Heart right ventricle (tissue), 16 donors: Measurements from ENCODE around the gene SLC25A33. TPM values are rescaled to one million over a fixed set of nuclear protein-coding genes. Genes with fewer than 3 reads are reported as not detected.
A peak's percentile ranks its signal among the peaks of the same experiment; 100 is the strongest.

Source experiments
- ATAC-seq, 8 donors: fragments of 200-7000 bp; cut with Tn5 transposase; one replicate each; pipeline ENCODE4 v1.9.1; 2020; ENCODE audit warnings: mild to moderate bottlenecking in 8 of 8, moderate library complexity in 8 of 8, moderate number of reproducible peaks in 1 of 8
- DNase-seq, 2 donors: peaks; one replicate each; pipeline ENCODE4 v3.0.0-alpha.2; 2020
- H3K27ac ChIP-seq, 10 donors: fragments of 200-600 bp; sonication (generic) in 2 of 10; one replicate each; pipeline versions ENCODE4 v1.5.0 to v1.8.0; 2020 to 2022; ENCODE audit warnings: mild to moderate bottlenecking in 3 of 10
- H3K27me3 ChIP-seq, 7 donors: fragments of 200-600 bp; one replicate each; pipeline ENCODE4 v1.8.0; 2021 to 2022; ENCODE audit warnings: mild to moderate bottlenecking in 2 of 7
- H3K36me3 ChIP-seq, 9 donors: fragments of 200-600 bp; sonication (generic) in 1 of 9; one replicate each; pipeline versions ENCODE4 v1.5.0 to v1.8.0; 2020 to 2022; ENCODE audit warnings: mild to moderate bottlenecking in 2 of 9
- H3K4me1 ChIP-seq, 9 donors: fragments of 200-600 bp; sonication (generic) in 1 of 9; one replicate each; pipeline versions ENCODE4 v1.5.0 to v1.8.0; 2020 to 2022; ENCODE audit warnings: mild to moderate bottlenecking in 4 of 9
- H3K4me3 ChIP-seq, 10 donors: fragments of 200-600 bp; sonication (generic) in 2 of 10; one replicate each; pipeline versions ENCODE4 v1.5.0 to v1.8.0; 2020 to 2022; ENCODE audit warnings: mild to moderate bottlenecking in 7 of 10, moderate library complexity in 2 of 10
- H3K9me3 ChIP-seq, 11 donors: fragments of 200-600 bp in 10 of 11; sonication (generic) in 2 of 11; one replicate each; pipeline versions ENCODE4 v1.5.0 to v1.8.0; 2013 to 2022; ENCODE audit warnings: mild to moderate bottlenecking in 2 of 11, control low read depth in 1 of 11, moderate library complexity in 1 of 11
- CTCF ChIP-seq, 9 donors: fragments of 200-600 bp; sonication (generic) in 2 of 9; IDR thresholded peaks; one replicate each; pipeline versions ENCODE4 v1.5.0 to v1.8.0; 2021 to 2022; ENCODE audit warnings: antibody characterized with exemption in 9 of 9, mild to moderate bottlenecking in 5 of 9, moderate library complexity in 1 of 9
- WGBS, 2 donors: extraction: QIAGEN DNeasy Blood & Tissue Kit; methylation state at CpG; one replicate each; pipeline ENCODE4 v1.1.7; 2013; ENCODE audit warnings: inconsistent platforms in 1 of 2; 5-methylcytosine and 5-hydroxymethylcytosine counted together
- intact Hi-C, 10 donors: fragments of 100-400 bp; cut with DNase I; formaldehyde crosslinking; loops; one replicate each; pipeline versions ENCODE4 v1.11.1 to v1.14.2; 2022
- polyA plus RNA-seq, 2 donors: library from polyadenylated mRNA; stranded (reverse); fragments of 200-250 nt; gene quantifications; one replicate each; pipeline ENCODE4 v1.2.3, GENCODE V29; 2013
- total RNA-seq, 10 donors: library from RNA; stranded (reverse); fragmentation: NEBNext Ultra II Directional in 3 of 10; extraction: Animal tissue kit (Norgen Biotek cat#: 25700) in 3 of 10; gene quantifications; one replicate each; pipeline versions ENCODE4 v1.2.1 to v1.2.4, GENCODE V29; 2021 to 2023
- donor health status: Arrhythmogenic right ventricular cardiomyopathy.
- donor health status: ischemic (EF 13 %, LVEDD 7.1; RV severe dilation, severe dysfunction).
- donor health status: healthy with polysubstance abuse.
- donor health status: DM: no; HTN: yes; CAD: no.
- donor health status: DM: no; HTN: no; CAD: no.
- donor health status: ischemic (EF 25% LVEDD 6.9; RV normal size, moderate dysfunction).
- donor health status: ischemic (EF 25% LVEDD 5.7; RV mildly dilated, moderate dysfunction).
- donor health status: healthy.
- donor health status: DM: yes; HTN: yes; CAD: no.
- donor health status: Ischemic cardiomyopathy.
- donor health status: ischemic (EF 35%, LVEDD 5.7; RV mildly dilated, moderate dysfunction).
- donor health status: nonischemic (EF 11% LVEDD 7.7; RV severe dilation, severe dysfunction).
- donor health status: DM: yes; HTN: yes; CAD: no.
- donor health status: PGD.
- donor health status: ischemic (EF 29% LVEDD 5.4; RV normal size, mild dysfunction).
- donor health status: nonischemic (EF 23%, LVEDD 6.1; RV moderate dilation, normal function).

The SLC25A33 gene
- total and polyA plus RNA-seq, 12 donors: 2.8 to 7.7 (median 5.4) TPM

- H3K36me3 ChIP-seq: no peaks in the 10 kb centered on the region
- peak overlapping the region in 7 of 10 donors; percentile 31 to 52 (median 43) for H3K4me3 ChIP-seq
- H3K4me1 ChIP-seq: peaks cover 0 to 15% (median 8%) of the 10 kb centered on the region in 9 donors
- no peak overlapping the region for H3K27ac ChIP-seq
- peaks cover 0 to 8% (median 0%) of the 10 kb centered on the region in 11 donors for H3K9me3 ChIP-seq
- ATAC-seq (peak; percentile 67 to 81 (median 72)), DNase-seq (peak; percentile 19 to 63)
- H3K27me3 ChIP-seq: peaks cover 0 to 12% (median 0%) of the 10 kb centered on the region in 7 donors
- WGBS, 2 donors: 7% methylated on average over 42 to 48 of the region's 48 CpGs
- intact Hi-C loops: loop anchor here in 9 of 10 donors (1.0 to 10.0 kb wide), 7 partner anchors 77 to 380 kb away; no protein-coding TSS in a partner anchor
- TF ChIP-seq CTCF (IDR thresholded peaks at IDR 0.05): peak; percentile 95 to 99 (median 98)
Measured at GRCh38 chr1:9494936-9495758, 44.1 kb upstream of the SLC25A33 start.

- peaks cover 0 to 12% (median 8%) of the 10 kb centered on the region in 9 donors for H3K4me1 ChIP-seq
- H3K27ac ChIP-seq: no peak overlapping the region
- no peak overlapping the region for H3K4me3 ChIP-seq
- DNase-seq (no peak), ATAC-seq (no peak)
- no peaks in the 10 kb centered on the region for H3K36me3 ChIP-seq
- 86 to 91% methylated on average over 8 of the region's 8 CpGs for WGBS, 2 donors
- H3K9me3 ChIP-seq: peaks cover 0 to 8% (median 0%) of the 10 kb centered on the region in 11 donors
- intact Hi-C loops: loop anchor here in 8 of 10 donors (1.0 to 10.0 kb wide), 4 partner anchors 77 to 381 kb away; no protein-coding TSS in a partner anchor
- TF ChIP-seq CTCF (IDR thresholded peaks at IDR 0.05): no peak
- H3K27me3 ChIP-seq: peaks cover 0 to 12% (median 0%) of the 10 kb centered on the region in 7 donors
Measured at GRCh38 chr1:9495854-9496374, 43.4 kb upstream of the SLC25A33 start.

GRCh38 chr1:9500756-9501754, 38.2 kb upstream of the SLC25A33 start:
- H3K36me3 ChIP-seq: no peaks in the 10 kb centered on the region
- 83 to 86% methylated on average over 17 of the region's 17 CpGs for WGBS, 2 donors
- H3K4me3 ChIP-seq: no peak overlapping the region
- DNase-seq (no peak), ATAC-seq (peak in 1 of 8 donors; percentile 59)
- peaks cover 0 to 8% (median 0%) of the 10 kb centered on the region in 11 donors for H3K9me3 ChIP-seq
- intact Hi-C loops: no loop called here
- no peak for TF ChIP-seq CTCF (IDR thresholded peaks at IDR 0.05)
- peaks cover 0 to 6% (median 0%) of the 10 kb centered on the region in 9 donors for H3K4me1 ChIP-seq
- no peak overlapping the region for H3K27ac ChIP-seq
- no peaks in the 10 kb centered on the region for H3K27me3 ChIP-seq
